Mucosa of gallbladder (tissue), 1 donor: ENCODE results near the gene CP. TPM values are rescaled to one million over a fixed set of nuclear protein-coding genes. Genes with fewer than 3 reads are reported as not detected.

Experiments
- DNase-seq: peaks from one replicate; pipeline ENCODE4 v3.0.0-alpha.2; 2020; ENCODE audit warnings: low spot score
- total RNA-seq: library from RNA; stranded (reverse); gene quantifications from one replicate; pipeline ENCODE4 v1.2.1, GENCODE V29; 2021
- donor health status: DM: no; HTN: no; CAD: no.

CP gene
- total RNA-seq, 1 donor from 2014 or later, result 2.0 TPM

GRCh38 chr3:149186219-149186618 is 35.4 kb downstream of the CP start:
- DNase-seq, result no peak

DNA sequence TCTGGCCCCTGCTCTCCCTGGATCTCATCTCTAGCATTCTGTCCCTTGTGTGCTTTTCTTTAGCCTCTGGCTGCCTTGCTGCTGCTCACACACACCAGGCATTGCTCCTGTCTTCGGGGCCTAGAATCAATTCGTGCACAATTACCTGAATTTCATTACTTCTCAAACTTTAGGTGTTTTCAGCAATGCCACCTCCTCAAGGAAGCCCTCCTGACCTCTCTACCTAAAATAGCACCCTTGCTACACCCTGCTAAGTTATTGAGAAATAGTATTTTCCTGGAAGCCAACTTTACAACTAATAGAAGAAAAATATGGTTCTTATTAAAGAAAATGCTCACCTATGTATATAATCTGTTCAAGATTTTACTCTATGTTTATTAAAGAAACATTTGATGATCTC is 40.4 kb downstream of the CP start:
- DNase-seq, result no peak

DNA sequence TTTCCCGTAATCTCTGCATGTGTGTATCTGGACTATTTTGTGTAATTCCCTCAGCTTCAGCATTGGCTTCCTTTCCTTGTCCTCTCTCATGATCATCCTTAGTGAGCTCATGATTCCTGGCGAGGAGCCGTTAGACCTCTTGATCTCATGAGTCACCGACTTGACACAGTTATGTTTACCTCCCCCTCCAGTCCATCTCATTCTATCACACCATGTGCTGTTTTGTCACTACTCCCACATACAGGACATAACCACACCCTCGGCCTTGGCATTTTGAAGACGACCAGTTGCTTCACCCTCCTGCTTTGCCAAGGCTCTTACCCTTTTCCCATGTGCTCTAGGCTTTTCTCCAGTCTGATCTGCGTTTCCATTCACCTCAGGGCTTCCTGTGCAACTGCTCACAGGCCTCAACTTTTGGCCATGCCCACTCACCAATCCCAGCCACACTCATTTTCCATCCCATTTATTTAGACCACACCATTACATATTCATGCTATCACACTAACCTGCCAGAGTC is 41.5 kb downstream of the CP start:
- peak; percentile 88 for DNase-seq

DNA sequence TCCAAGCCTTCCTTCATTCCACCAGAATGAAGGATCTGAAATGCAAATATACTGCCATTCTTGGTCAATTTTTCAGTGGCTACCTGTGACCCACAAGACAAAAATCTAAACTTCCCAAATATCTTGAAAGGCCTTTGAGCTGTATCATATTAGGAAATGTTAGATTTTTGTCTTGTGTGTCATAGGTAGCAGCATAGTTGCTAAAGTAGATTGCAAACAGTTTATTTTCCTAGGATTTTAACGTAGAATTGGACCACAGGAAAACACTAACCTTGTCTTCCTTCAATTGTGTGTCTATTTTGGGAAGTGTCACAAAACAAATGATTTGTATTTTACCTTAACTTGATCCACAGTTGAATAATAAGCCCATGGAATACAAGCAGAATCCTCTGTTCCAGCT is 42.4 kb downstream of the CP start:
- no peak for DNase-seq

DNA sequence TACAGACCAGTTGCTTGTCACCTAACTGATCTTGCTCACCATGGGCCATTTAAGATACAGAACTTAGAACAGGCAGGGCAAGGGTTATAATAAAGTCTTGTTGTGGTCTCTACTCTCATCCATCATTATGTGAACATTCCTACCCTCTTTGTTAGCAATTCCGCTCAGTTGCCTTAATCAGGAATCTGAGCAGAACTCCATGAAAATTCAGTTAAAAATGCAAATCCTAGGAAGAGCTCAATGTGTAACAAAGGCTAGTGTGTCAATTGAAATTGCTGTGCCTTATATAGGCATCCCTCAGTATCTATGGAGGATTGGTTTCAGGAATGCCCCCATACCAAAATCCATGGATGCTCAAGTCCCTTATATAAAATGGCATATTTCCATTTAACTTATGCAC is 44.5 kb downstream of the CP start:
- no peak for DNase-seq

DNA sequence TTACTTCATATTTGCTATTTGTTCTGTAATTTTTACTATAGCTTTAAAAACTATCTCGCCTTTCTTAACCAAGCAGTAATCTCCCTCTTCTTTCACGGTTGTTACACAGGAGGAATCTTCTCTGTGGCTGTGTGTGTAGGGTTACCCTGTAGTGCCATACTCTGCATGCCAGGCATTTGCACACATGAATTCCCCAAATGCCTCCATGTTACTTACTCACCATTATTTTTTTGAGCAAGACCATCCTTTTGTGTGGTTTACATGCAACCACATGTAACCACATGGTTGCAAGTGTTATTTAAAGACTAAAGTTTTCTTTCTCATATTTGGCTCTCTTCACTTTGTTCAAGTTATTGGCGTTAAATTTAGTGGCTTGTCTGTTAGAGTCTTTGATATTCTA is 46.7 kb downstream of the CP start:
- no peak for DNase-seq

- DNase-seq, result no peak
Measured at GRCh38 chr3:149170672-149171071, 51.0 kb downstream of the CP start.

- no peak for DNase-seq
Measured at GRCh38 chr3:149167898-149168297, 53.7 kb downstream of the CP start.

GRCh38 chr3:149163066-149163465 is 58.6 kb downstream of the CP start:
- no peak for DNase-seq

- no peak for DNase-seq
Measured at GRCh38 chr3:149162007-149162406, 59.6 kb downstream of the CP start.

DNA sequence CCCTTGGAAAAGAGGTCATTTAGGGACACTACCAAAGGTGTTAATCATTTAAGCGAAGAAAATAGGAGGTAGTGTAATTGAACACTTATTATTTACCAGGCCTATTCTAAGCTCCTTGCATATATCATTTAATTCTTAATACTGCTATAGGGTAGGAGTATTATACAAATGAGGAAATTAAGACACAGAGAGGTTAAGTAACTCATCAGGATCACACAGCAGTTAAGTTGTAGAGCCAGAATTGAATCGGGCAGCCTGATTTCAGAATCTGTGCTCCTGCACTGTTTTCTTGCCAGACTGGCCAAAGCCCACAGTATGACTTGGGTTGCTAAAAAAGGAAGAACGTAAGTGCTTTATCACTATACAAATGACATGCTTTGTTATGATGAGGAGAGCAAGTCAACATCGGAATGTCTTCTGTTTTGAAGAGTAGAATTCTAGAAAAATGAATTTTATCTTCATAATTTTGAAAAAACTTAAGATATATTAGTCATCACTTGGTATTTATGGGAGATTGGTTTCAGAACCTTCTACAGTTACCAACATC is 60.8 kb downstream of the CP start:
- no peak for DNase-seq

GRCh38 chr3:149153402-149153801 is 68.2 kb downstream of the CP start:
- DNase-seq, result no peak

DNA sequence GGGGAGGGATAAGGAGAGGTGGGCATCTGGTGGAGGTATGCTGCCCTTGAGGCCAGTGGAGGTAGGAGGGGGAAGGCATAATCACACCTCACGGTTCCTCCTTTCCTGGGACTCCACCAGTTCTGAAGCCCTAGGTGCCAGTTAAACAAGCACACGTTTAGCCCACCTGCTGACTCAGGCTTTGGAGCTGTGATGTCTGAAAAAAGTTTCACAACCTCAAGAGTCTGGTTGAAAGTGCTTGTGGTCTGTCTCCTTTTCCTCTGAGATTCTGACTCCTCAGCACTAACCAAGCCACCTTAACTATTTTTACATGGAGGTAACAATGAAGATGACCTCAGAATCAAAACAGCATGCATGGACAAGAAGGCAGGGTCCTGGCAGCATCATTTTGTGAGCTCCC is 69.2 kb downstream of the CP start:
- no peak for DNase-seq

DNA sequence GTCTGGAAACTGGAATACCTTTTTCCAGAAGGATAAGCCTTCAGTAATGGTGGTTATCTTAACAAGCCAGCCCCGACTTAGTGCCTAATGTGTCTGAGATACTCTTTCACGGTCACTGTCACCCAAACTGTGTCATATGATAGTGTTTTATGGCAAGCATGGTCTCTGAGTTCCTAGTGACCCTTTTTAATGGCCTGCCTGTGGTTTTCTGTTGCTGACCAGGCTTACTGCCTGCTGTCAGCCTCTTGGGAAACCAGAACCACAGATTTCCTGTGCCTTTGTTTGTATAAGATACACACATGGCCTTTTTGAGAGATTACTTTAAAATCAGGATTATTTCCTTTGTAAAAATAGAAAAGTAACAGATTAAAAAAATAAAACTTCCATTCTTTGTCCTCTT is 69.8 kb downstream of the CP start:
- no peak for DNase-seq

DNA sequence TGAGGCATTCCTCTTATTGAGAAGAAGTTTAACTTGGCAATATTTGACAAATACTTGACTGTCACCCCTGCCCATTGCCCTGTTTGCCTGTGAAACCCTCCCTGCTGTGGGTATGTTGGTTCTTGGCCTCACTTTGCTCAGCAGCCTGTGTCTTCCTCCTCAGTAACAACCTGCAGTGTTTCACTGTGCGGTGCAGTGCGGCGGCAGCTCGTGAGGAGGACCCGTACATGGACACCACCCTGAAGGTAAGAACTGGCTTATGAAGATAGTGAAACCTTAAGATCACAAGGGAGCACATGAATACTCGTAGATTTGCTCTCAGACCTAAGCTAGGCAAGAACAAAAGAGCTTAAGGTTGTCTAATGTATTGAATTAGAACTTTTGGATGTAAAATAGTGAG is 71.2 kb downstream of the CP start:
- DNase-seq, result no peak

GRCh38 chr3:149145974-149146373 is 75.7 kb downstream of the CP start:
- DNase-seq, result no peak

GRCh38 chr3:149145356-149145755 is 76.3 kb downstream of the CP start:
- no peak for DNase-seq

- no peak for DNase-seq
Measured at GRCh38 chr3:149142682-149143081, 78.9 kb downstream of the CP start.

DNA sequence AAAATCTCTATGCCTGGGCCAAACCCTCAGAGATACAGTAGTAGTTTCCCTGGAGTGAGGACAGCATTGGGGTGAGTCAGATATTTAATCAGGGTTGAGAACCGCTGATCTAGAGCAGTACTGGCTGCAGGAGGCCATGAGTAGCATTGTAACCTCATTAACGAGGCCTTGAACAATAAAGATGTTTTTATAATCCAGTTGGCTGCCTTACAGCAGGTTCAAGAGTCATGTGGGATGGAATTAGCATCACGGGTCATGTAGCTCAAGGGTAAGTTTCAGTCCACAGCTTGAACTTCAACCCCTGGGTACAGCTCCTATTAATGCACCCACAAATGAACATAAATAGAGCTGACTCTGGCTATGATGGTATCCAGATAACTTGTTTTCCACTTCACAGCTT is 87.1 kb downstream of the CP start:
- DNase-seq, result peak; percentile 54

GRCh38 chr3:149131589-149131988 is 90.0 kb downstream of the CP start:
- DNase-seq, result no peak

GRCh38 chr3:149129326-149130205 is 92.1 kb downstream of the CP start, which contains the start of gene HPS3:
HPS3 (plus strand) TSS chr3:149129638; CDS start chr3:149129724, 86 bp downstream.
- peak; percentile 93 for DNase-seq

DNA sequence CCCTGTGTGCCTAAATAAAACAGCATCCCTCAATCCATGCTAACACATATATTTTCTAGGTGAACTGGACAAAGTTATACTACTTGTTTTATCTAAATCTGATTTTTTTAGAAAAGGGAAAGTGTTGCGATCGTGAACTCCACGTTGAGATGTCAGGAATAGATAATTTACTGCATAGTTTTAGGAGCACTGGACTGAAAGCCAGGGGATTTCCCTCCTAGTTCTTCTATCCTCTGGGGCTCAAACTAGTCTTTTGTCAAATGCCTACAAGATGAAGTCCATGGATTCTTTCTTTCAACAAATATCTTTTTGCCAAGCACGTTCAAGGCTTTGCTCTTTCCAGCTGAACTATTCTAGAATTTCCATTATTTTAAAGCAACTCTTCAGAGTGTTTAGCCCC is 92.8 kb downstream of the CP start:
- no peak for DNase-seq
